COLO668 (cell line): ENCODE measurements around the gene KRT81.
"Not testable (repeated sequence)": the region's sequence is repeated elsewhere in the genome, so short reads cannot be mapped to it uniquely, and the experiment has no call there.

Experiments used
- DNase-seq: peaks from one replicate; lab custom pipeline; 2025; ENCODE audit not compliant: unreplicated experiment; lab: John Stamatoyannopoulos, UW

The KRT81 gene

DNA sequence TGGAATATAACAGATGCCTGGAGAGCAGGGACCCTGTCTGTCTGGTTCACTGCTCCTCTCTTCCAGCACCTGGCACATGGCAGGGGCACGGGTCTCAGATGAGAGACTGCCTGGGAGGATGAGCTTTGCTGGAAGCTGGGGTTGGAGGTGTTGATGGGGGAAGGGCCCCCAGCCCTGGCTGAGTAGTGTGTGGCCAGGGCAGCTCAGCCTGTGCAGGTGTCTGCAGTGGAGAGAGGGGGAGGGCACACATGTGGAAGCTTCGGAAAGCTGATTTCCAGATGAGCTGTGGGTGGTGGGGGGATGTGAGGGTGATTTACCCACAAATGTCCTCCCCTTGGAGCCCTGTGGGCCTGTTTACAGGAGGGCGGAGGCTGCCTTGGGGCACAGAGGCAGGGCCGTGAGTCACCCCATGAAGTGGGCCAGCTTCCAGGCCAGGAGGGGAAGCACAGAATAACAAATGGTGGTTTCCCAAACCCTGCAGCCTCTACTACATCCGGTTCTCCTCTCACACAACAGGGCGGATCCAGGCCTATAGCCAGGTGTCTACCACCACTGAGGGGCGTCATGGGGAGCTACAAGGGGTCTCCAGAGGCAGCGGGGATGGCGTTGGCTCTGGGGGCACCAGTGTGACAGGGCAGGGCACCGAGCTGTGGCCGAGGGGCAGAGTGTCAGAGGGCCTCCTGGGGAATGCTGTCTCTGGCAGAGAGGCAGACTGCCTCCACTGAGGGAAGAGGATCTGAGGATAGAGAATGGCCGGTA, 47.3 kb downstream of the KRT81 start:
- peak; percentile 92 for DNase-seq

- peak; percentile 51 for DNase-seq
Observed at GRCh38 chr12:52243259-52243855, 48.0 kb downstream of the KRT81 start.

- DNase-seq = no peak
Observed at GRCh38 chr12:52242442-52243258, 48.7 kb downstream of the KRT81 start.

DNA sequence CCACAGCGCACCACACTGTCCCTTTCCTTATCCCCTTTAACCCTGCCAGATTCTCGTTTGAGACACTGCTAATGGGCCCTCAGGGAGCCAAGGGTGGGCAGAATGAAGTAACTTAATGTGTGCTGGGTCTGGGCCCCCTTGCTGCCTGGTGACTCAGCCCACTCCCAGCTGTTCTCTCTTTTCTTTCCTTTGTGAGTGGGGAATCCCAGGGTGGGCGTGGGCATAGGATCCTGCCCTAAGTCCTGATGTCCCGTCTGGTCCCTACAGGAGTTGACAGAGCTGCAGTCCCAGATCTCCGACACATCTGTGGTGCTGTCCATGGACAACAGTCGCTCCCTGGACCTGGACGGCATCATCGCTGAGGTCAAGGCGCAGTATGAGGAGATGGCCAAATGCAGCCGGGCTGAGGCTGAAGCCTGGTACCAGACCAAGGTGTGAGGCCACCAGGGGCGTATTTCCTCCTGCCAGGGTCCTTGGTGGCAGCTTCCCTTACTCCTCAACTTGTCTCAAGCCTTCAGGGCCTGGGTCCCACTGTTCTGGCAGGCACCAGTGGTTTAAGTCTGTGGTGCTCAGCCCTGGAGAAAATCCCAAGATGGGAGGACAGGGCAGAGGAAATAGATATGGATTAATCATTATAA, 50.0 kb downstream of the KRT81 start:
- DNase-seq = no peak

DNA sequence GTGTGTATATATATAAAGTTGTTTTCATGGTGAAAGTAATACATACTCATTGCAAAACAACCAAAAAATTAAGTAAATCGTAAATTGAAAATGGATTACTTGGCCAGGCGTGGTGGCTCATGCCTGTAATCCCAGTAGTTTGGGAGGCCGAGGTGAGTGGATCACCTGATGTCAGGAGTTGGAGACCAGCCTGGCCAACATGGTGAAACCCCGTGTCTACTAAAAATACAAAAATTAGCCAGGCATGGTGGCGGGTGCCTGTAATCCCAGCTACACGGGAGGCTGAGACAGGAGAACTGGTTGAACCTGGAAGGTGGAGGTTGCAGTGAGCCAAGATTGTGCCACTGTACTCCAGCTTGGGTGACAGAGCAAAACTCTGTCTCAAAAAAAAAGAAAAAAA, 51.1 kb downstream of the KRT81 start:
- not testable (repeated sequence) for DNase-seq

DNA sequence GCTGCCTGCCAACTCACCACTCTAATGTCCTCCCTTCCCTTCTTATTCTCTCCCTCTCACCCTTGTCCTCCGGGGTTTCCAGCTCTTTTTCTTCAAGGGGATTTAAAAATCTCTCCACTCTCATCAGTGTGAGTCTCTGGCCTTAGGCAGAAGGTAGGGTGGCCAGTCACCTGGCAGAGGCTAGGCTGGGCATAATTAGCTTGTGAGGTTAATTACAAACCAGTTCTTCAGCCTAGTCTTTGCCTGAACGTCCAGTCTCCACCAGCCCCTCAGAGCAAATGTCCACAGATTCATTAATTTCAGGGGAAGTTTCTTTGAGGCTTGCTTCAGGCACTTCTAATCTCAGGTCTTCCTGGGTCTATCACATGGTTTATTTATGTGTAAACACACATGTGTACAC, 51.6 kb downstream of the KRT81 start:
- DNase-seq = no peak

GRCh38 chr12:52238916-52239646, 52.3 kb downstream of the KRT81 start:
- no peak for DNase-seq

GRCh38 chr12:52238207-52238840, 53.0 kb downstream of the KRT81 start:
- no peak for DNase-seq

- no peak for DNase-seq
Observed at GRCh38 chr12:52236386-52237050, 54.8 kb downstream of the KRT81 start.
